Mammary epithelial cell (primary cell): ENCODE results near the gene GNA12.

Experiments used
- EZH2 ChIP-seq: IDR thresholded peaks from 2 replicates; pipeline ENCODE4 v1.6.1; 2012; ENCODE audit warnings: low read length, inconsistent platforms, borderline replicate concordance
- TF ChIP-seq, protein P1 (sequence below), 2 donors: IDR thresholded peaks in 1 of 2; conservative IDR thresholded peaks in 1 of 2; 2 replicates each; pipeline ENCODE4 v1.5.1; 2011 to 2012; ENCODE audit warnings: inconsistent platforms in 2 of 2, low read length in 2 of 2, mild to moderate bottlenecking in 2 of 2, control low read depth in 1 of 2, low read depth in 1 of 2; ENCODE audit not compliant: insufficient read depth in 1 of 2; ENCODE audit errors: extremely low read depth in 1 of 2

DNA sequence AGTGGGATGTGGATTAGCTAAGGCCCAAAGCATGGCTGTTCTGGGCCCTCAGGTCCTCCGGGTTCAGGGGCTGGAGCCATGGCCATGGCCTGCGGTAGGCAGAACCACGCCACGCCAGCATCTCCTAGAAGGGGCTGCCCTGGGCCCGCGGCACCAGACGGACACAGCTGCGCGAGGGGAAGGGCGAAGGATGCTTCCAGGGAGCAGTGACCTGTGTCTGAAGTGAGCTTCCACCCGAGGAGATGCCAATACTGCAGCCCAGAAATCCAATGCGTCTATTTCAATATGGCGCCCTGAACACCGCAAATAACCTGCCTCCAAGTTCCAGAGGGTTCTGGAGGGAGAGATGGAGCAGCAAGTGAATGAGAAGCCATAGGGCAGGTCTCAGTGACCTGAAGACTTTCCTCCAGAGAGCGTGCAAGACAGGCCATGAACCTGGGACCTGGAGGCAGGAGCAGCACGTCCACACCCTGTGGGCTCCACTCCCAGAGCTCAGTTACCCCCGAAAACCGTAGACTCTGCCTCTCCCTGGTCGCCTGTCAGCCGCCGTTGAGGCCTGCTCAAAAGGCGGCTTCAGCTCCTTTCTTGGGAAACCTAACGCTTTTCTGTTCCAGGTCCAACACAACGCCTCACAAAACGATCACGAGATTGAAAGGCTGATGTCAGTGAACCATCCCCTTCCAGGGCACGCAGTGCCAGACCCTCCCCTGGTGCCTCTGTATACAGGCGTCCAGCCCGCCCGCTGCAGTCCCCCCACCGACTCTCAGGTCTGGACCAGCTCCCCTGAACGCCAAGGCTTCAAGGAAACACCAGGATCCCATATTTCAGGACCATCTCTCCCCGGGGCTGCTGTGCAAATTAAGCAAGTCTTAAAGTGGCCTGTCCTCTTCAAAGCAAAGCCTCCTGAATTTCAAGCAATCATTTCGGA, 118.7 kb downstream of the GNA12 start:
- TF ChIP-seq, protein P1, sequence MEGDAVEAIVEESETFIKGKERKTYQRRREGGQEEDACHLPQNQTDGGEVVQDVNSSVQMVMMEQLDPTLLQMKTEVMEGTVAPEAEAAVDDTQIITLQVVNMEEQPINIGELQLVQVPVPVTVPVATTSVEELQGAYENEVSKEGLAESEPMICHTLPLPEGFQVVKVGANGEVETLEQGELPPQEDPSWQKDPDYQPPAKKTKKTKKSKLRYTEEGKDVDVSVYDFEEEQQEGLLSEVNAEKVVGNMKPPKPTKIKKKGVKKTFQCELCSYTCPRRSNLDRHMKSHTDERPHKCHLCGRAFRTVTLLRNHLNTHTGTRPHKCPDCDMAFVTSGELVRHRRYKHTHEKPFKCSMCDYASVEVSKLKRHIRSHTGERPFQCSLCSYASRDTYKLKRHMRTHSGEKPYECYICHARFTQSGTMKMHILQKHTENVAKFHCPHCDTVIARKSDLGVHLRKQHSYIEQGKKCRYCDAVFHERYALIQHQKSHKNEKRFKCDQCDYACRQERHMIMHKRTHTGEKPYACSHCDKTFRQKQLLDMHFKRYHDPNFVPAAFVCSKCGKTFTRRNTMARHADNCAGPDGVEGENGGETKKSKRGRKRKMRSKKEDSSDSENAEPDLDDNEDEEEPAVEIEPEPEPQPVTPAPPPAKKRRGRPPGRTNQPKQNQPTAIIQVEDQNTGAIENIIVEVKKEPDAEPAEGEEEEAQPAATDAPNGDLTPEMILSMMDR (conservative IDR thresholded peaks at IDR 0.05 in 1 of 2, IDR thresholded peaks at IDR 0.05 in 1 of 2; ENCODE audit: extremely low read depth in 1 of 2, insufficient read depth in 1 of 2, low read depth in 1 of 2, low read length in 2 of 2), result no peak
- no peak for TF ChIP-seq EZH2
